Measurements from ENCODE around the gene JPH3. TPM values are rescaled to one million over a fixed set of nuclear protein-coding genes. Genes with fewer than 3 reads are reported as not detected.

Gene JPH3
- total and polyA plus RNA-seq, 10 of the 15 experiments (the other 5 are each of a cell fraction or from before 2014, with no cell fraction given), result 0.05 TPM; not detected in 9

- CTCF ChIA-PET, result no interaction called here
- ATAC-seq, result no peak
- Histone ChIP-seq H2AFZ (ENCODE audit: control insufficient read depth, low read depth, low read length) (no peak overlapping the region), H3K79me2 (ENCODE audit: control insufficient read depth, insufficient read depth, low read length) (no peaks in the 10 kb centered on the region), H3K9me3 (replicated peaks; ENCODE audit: control insufficient read depth, insufficient read depth, low read length) (no peaks in the 10 kb centered on the region), H3K27me3 (replicated peaks in 1 of 2; ENCODE audit: control insufficient read depth in 2 of 2, insufficient read depth in 2 of 2, low read length in 1 of 2) (no peaks in the 10 kb centered on the region), H3K4me3 (no peak overlapping the region), H3K4me1 (ENCODE audit: control insufficient read depth, insufficient read depth, low read length) (no peaks in the 10 kb centered on the region), H3K36me3 (ENCODE audit: control insufficient read depth in 2 of 2, insufficient read depth in 2 of 2, low read length in 1 of 2) (peaks cover 13 to 36% of the 10 kb centered on the region in 2 experiments; a peak in 3 of 4 replicates), H4K20me1 (ENCODE audit: control insufficient read depth, insufficient read depth) (no peaks in the 10 kb centered on the region), H3K27ac (ENCODE audit: control insufficient read depth, insufficient read depth) (no peak overlapping the region), H3K4me2 (ENCODE audit: control insufficient read depth, insufficient read depth) (no peak overlapping the region), H3K9ac (ENCODE audit: control insufficient read depth, insufficient read depth, low read length) (no peak overlapping the region)
- POLR2A ChIA-PET, result no interaction called here
- SMC1A ChIA-PET (ENCODE audit: uncharacterized antibody, unreplicated experiment), result no interaction called here
- in situ Hi-C loops (cut with MboI), result no loop called here
- WGBS (ENCODE audit: insufficient coverage, insufficient replicate concordance, low lambda C conversion rate, missing lambda C conversion rate), result 92% methylated on average over 10 of the region's 12 CpGs
- no peak for FAIRE-seq
- DNase-seq (ENCODE audit: low read depth, low spot score), result no peak
- RAD21 ChIA-PET (ENCODE audit: unreplicated experiment), result no interaction called here
- TF ChIP-seq TARDBP (IDR thresholded peaks at IDR 0.05; ENCODE audit: borderline replicate concordance) (no peak), FOXM1 (IDR thresholded peaks at IDR 0.05; ENCODE audit: low read depth, low read length) (no peak), CREM (IDR thresholded peaks at IDR 0.05; ENCODE audit: low read depth) (no peak)
- intact Hi-C loops (cut with micrococcal nuclease; ENCODE audit: unreplicated experiment), result no loop called here
- BruUV-seq (replicated peaks), result no TSS peak
Measured at GRCh38 chr16:87710887-87711286, 108.6 kb downstream of the JPH3 start.

- ChIA-PET SMC1A (ENCODE audit: uncharacterized antibody, unreplicated experiment) (no interaction called here), RAD21 (ENCODE audit: unreplicated experiment) (no interaction called here), CTCF (interaction anchor here (0.6 kb wide), 1 partner anchor 164 kb away, joined by 3 read pairs; no protein-coding TSS in a partner anchor), POLR2A (no interaction called here)
- Histone ChIP-seq H3K4me1 (ENCODE audit: control insufficient read depth, insufficient read depth, low read length) (no peaks in the 10 kb centered on the region), H2AFZ (ENCODE audit: control insufficient read depth, low read depth, low read length) (no peak overlapping the region), H3K36me3 (ENCODE audit: control insufficient read depth in 2 of 2, insufficient read depth in 2 of 2, low read length in 1 of 2) (peaks cover 11 to 33% of the 10 kb centered on the region in 2 experiments; a peak in 3 of 4 replicates), H3K9me3 (replicated peaks; ENCODE audit: control insufficient read depth, insufficient read depth, low read length) (no peaks in the 10 kb centered on the region), H3K4me3 (no peak overlapping the region), H3K27ac (ENCODE audit: control insufficient read depth, insufficient read depth) (no peak overlapping the region), H3K9ac (ENCODE audit: control insufficient read depth, insufficient read depth, low read length) (no peak overlapping the region), H4K20me1 (ENCODE audit: control insufficient read depth, insufficient read depth) (no peaks in the 10 kb centered on the region), H3K79me2 (ENCODE audit: control insufficient read depth, insufficient read depth, low read length) (no peaks in the 10 kb centered on the region), H3K27me3 (replicated peaks in 1 of 2; ENCODE audit: control insufficient read depth in 2 of 2, insufficient read depth in 2 of 2, low read length in 1 of 2) (no peaks in the 10 kb centered on the region), H3K4me2 (ENCODE audit: control insufficient read depth, insufficient read depth) (no peak overlapping the region)
- WGBS (ENCODE audit: insufficient coverage, insufficient replicate concordance, low lambda C conversion rate, missing lambda C conversion rate), result 90% methylated on average over 14 of the region's 14 CpGs
- TF ChIP-seq IRF3 (IDR thresholded peaks at IDR 0.05), result no peak
- TF ChIP-seq RB1 (IDR thresholded peaks at IDR 0.05; ENCODE audit: borderline replicate concordance), result no peak
- no peak for TF ChIP-seq NFIC (IDR thresholded peaks at IDR 0.05; ENCODE audit: low read depth, low read length)
- TF ChIP-seq CHD2 (IDR thresholded peaks at IDR 0.05; ENCODE audit: borderline replicate concordance, low read depth, low read length), result no peak
- TF ChIP-seq POLR2AphosphoS2 (IDR thresholded peaks at IDR 0.05; ENCODE audit: low read depth, low read length), result no peak
- no peak for DNase-seq (ENCODE audit: low read depth, low spot score)
- no peak for FAIRE-seq
- ATAC-seq, result no peak
- BruUV-seq (replicated peaks), result no TSS peak
- in situ Hi-C loops (cut with MboI), result no loop called here
- intact Hi-C loops (cut with micrococcal nuclease; ENCODE audit: unreplicated experiment), result no loop called here
Measured at GRCh38 chr16:87712184-87712762, 110.0 kb downstream of the JPH3 start.

Measured in GM12878 (cell line).